Germinal center (tissue), 1 donor: ENCODE measurements around the gene PAFAH1B2.
"Not testable (repeated sequence)": the region's sequence is repeated elsewhere in the genome, so short reads cannot be mapped to it uniquely, and the experiment has no call there.

Experiments
- DNase-seq: peaks from one replicate; pipeline ENCODE4 v3.0.0; 2012; ENCODE audit warnings: mixed read lengths, low spot score

The PAFAH1B2 gene

GRCh38 chr11:117127171-117127901 is 16.8 kb upstream of the PAFAH1B2 start:
- DNase-seq: no peak

GRCh38 chr11:117128289-117128688 is 15.8 kb upstream of the PAFAH1B2 start:
- DNase-seq: no peak

GRCh38 chr11:117130396-117130795 is 13.7 kb upstream of the PAFAH1B2 start:
- not testable (repeated sequence) for DNase-seq

- DNase-seq: no peak
These were observed 13.2 kb upstream of the PAFAH1B2 start for GRCh38 chr11:117130879-117131278.

GRCh38 chr11:117134431-117134830 is 9.7 kb upstream of the PAFAH1B2 start:
- no peak for DNase-seq

GRCh38 chr11:117134979-117135378 is 9.1 kb upstream of the PAFAH1B2 start:
- DNase-seq: not testable (repeated sequence)

- DNase-seq: not testable (repeated sequence)
These were observed 6.6 kb upstream of the PAFAH1B2 start for GRCh38 chr11:117137223-117138086.

GRCh38 chr11:117143390-117143789 is 697 bp upstream of the PAFAH1B2 start:
- peak; percentile 42 for DNase-seq

GRCh38 chr11:117144477-117145392 is 648 bp downstream of the PAFAH1B2 start:
- peak; percentile 74 for DNase-seq

- DNase-seq: peak; percentile 43
These were observed 1.3 kb downstream of the PAFAH1B2 start for GRCh38 chr11:117145393-117145761.

- no peak for DNase-seq
These were observed 2.4 kb downstream of the PAFAH1B2 start for GRCh38 chr11:117146521-117146920.

- no peak for DNase-seq
These were observed 8.0 kb downstream of the PAFAH1B2 start for GRCh38 chr11:117152066-117152465.

- no peak for DNase-seq
These were observed 10.4 kb downstream of the PAFAH1B2 start for GRCh38 chr11:117154468-117154867.

- DNase-seq: no peak
These were observed 13.4 kb downstream of the PAFAH1B2 start for GRCh38 chr11:117157507-117157906.

GRCh38 chr11:117159892-117160291 is 15.8 kb downstream of the PAFAH1B2 start:
- DNase-seq: no peak

GRCh38 chr11:117160826-117161225 is 16.7 kb downstream of the PAFAH1B2 start:
- DNase-seq: no peak

GRCh38 chr11:117166491-117166890 is 22.4 kb downstream of the PAFAH1B2 start:
- DNase-seq: no peak

GRCh38 chr11:117169736-117170135 is 25.6 kb downstream of the PAFAH1B2 start:
- DNase-seq: no peak

- DNase-seq: no peak
These were observed 26.1 kb downstream of the PAFAH1B2 start for GRCh38 chr11:117170210-117170609.

GRCh38 chr11:117171007-117171403 is 26.9 kb downstream of the PAFAH1B2 start:
- no peak for DNase-seq

GRCh38 chr11:117171404-117172061 is 27.4 kb downstream of the PAFAH1B2 start:
- no peak for DNase-seq
